ENCODE results near the gene ELMO1. TPM values are rescaled to one million over a fixed set of nuclear protein-coding genes. Genes with fewer than 3 reads are reported as not detected.

Gene ELMO1
- total and polyA plus RNA-seq, 2 experiments from 2014 or later, result 6.5 to 24.9 TPM

DNA sequence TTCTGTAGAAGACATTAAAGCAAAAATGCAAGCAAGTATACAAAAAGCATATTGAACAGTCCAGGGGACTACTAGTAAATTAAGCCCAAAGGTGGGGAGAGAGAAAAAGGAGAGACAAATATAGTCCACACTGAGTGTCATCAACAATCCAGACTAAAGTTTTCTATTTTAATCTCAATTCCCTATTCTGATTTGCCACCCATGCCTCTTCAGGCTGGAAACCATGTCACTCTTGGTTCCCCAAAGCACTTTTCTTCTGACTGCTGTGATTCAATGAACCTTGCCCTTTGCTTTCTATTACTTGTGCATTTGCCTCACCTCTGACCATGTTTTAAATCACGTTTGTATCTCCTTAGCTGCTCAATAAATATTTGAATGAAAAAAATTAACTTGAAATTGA, 629.0 kb downstream of the ELMO1 start (continued):
- TF ChIP-seq, protein P1, sequence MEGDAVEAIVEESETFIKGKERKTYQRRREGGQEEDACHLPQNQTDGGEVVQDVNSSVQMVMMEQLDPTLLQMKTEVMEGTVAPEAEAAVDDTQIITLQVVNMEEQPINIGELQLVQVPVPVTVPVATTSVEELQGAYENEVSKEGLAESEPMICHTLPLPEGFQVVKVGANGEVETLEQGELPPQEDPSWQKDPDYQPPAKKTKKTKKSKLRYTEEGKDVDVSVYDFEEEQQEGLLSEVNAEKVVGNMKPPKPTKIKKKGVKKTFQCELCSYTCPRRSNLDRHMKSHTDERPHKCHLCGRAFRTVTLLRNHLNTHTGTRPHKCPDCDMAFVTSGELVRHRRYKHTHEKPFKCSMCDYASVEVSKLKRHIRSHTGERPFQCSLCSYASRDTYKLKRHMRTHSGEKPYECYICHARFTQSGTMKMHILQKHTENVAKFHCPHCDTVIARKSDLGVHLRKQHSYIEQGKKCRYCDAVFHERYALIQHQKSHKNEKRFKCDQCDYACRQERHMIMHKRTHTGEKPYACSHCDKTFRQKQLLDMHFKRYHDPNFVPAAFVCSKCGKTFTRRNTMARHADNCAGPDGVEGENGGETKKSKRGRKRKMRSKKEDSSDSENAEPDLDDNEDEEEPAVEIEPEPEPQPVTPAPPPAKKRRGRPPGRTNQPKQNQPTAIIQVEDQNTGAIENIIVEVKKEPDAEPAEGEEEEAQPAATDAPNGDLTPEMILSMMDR (conservative IDR thresholded peaks at IDR 0.05; ENCODE audit: low read depth in 2 of 2), result no peak
- TF ChIP-seq JUNB (IDR thresholded peaks at IDR 0.05; ENCODE audit: unreplicated experiment), result no peak

DNA sequence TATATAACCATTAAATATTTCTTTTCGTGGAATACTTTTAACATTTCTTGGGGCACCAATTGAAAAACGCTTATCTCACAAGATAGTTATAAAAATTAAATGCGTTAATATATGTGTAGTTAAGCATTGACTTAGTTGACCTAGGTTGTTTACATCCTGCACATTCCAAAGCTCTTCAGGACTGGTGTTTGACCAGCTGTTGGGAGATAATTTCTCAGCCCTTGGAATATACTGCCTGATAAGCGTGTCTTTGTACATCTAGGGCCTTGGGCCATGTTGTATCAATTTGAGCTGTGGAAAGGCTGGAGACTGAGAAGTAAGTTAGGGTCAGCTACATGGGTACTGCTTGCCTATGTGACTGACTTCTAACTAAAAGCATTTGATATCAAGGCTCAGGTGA, 634.4 kb downstream of the ELMO1 start:
- H3K9me2 ChIP-seq (ENCODE audit: insufficient read depth), result peaks cover 3% of the 10 kb centered on the region; the same call in 1 of the 2 replicates
- no peaks in the 10 kb centered on the region for H3F3A ChIP-seq (replicated peaks; ENCODE audit: low read depth)
- no peaks in the 10 kb centered on the region for H3K79me2 ChIP-seq (replicated peaks; ENCODE audit: insufficient read depth)
- no peak overlapping the region for H3K4me2 ChIP-seq
- Mint-ChIP-seq H3K27me3 (ENCODE audit: insufficient read depth, low read depth, poor library complexity) (no peaks in the 10 kb centered on the region), H3K9me3 (no peaks in the 10 kb centered on the region), H3K4me3 (no peak overlapping the region), H3K36me3 (ENCODE audit: low read depth) (no peaks in the 10 kb centered on the region), H3K27ac (no peak overlapping the region), H3K4me1 (no peaks in the 10 kb centered on the region)
- H3K36me3 ChIP-seq (ENCODE audit: insufficient read depth), result no peaks in the 10 kb centered on the region
- H3K4me1 ChIP-seq (ENCODE audit: insufficient read depth), result no peaks in the 10 kb centered on the region
- TF ChIP-seq STAT1 (IDR thresholded peaks at IDR 0.05; ENCODE audit: unreplicated experiment) (no peak), ZNF114 (CRISPR knock-in tag; IDR thresholded peaks at IDR 0.05) (no peak)
- TF ChIP-seq, protein P2, sequence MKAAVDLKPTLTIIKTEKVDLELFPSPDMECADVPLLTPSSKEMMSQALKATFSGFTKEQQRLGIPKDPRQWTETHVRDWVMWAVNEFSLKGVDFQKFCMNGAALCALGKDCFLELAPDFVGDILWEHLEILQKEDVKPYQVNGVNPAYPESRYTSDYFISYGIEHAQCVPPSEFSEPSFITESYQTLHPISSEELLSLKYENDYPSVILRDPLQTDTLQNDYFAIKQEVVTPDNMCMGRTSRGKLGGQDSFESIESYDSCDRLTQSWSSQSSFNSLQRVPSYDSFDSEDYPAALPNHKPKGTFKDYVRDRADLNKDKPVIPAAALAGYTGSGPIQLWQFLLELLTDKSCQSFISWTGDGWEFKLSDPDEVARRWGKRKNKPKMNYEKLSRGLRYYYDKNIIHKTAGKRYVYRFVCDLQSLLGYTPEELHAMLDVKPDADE (IDR thresholded peaks at IDR 0.05), result no peak
- TF ChIP-seq, protein P3, sequence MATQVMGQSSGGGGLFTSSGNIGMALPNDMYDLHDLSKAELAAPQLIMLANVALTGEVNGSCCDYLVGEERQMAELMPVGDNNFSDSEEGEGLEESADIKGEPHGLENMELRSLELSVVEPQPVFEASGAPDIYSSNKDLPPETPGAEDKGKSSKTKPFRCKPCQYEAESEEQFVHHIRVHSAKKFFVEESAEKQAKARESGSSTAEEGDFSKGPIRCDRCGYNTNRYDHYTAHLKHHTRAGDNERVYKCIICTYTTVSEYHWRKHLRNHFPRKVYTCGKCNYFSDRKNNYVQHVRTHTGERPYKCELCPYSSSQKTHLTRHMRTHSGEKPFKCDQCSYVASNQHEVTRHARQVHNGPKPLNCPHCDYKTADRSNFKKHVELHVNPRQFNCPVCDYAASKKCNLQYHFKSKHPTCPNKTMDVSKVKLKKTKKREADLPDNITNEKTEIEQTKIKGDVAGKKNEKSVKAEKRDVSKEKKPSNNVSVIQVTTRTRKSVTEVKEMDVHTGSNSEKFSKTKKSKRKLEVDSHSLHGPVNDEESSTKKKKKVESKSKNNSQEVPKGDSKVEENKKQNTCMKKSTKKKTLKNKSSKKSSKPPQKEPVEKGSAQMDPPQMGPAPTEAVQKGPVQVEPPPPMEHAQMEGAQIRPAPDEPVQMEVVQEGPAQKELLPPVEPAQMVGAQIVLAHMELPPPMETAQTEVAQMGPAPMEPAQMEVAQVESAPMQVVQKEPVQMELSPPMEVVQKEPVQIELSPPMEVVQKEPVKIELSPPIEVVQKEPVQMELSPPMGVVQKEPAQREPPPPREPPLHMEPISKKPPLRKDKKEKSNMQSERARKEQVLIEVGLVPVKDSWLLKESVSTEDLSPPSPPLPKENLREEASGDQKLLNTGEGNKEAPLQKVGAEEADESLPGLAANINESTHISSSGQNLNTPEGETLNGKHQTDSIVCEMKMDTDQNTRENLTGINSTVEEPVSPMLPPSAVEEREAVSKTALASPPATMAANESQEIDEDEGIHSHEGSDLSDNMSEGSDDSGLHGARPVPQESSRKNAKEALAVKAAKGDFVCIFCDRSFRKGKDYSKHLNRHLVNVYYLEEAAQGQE (IDR thresholded peaks at IDR 0.05; ENCODE audit: unreplicated experiment), result no peak
- H3K27ac ChIP-seq (ENCODE audit: low read depth), result no peak overlapping the region
- ATAC-seq (no peak), DNase-seq (ENCODE audit: low spot score) (no peak)
- no peaks in the 10 kb centered on the region for H4K20me1 ChIP-seq (replicated peaks; ENCODE audit: insufficient read depth)
- H3K27me3 ChIP-seq (ENCODE audit: insufficient read depth), result no peaks in the 10 kb centered on the region
- no peak overlapping the region for H3K4me3 ChIP-seq
- H2AFZ ChIP-seq, result no peak overlapping the region

DNA sequence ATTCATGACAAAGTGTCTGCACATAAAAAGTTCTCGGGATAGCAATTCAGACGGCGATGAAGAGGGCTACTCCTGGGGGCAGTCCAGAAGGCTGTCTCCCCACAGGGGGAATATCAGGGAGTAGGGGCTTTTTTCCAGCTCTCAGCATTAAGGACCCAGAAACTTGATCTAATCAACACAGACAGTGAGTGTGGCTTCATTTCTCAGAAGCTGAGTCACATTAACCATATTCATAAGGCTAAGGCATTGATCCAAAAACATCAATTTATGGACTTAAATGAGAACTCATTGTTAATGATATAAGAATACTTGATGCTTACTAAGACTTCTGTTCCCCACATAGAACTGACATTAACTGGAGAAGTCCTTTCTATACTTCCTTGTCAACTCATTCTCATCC, 636.9 kb downstream of the ELMO1 start:
- ATAC-seq, result no peak
- H3K79me2 ChIP-seq (replicated peaks; ENCODE audit: insufficient read depth), result no peaks in the 10 kb centered on the region
- no peak for TF ChIP-seq NANOG (IDR thresholded peaks at IDR 0.05; ENCODE audit: borderline replicate concordance)
- TF ChIP-seq POLR2AphosphoS5 (IDR thresholded peaks at IDR 0.05; ENCODE audit: low read depth), result no peak
- TF ChIP-seq, protein P1 (conservative IDR thresholded peaks at IDR 0.05; ENCODE audit: low read depth in 2 of 2), result no peak
- no peak for TF ChIP-seq CREB1 (CRISPR knock-in tag; IDR thresholded peaks at IDR 0.05; ENCODE audit: low read depth)
- TF ChIP-seq STAT1 (IDR thresholded peaks at IDR 0.05; ENCODE audit: unreplicated experiment), result no peak

More for the DNA sequence above, 636.9 kb downstream of the ELMO1 start:
- no peak overlapping the region for H3K27ac Mint-ChIP-seq
- no peaks in the 10 kb centered on the region for H4K20me1 ChIP-seq (replicated peaks; ENCODE audit: insufficient read depth)
- H3K27me3 Mint-ChIP-seq (ENCODE audit: insufficient read depth, low read depth, poor library complexity), result no peaks in the 10 kb centered on the region
- no peak overlapping the region for H3K4me3 ChIP-seq
- no peaks in the 10 kb centered on the region for H3F3A ChIP-seq (replicated peaks; ENCODE audit: low read depth)
- H3K27ac ChIP-seq (ENCODE audit: low read depth), result no peak overlapping the region
- peaks cover 3% of the 10 kb centered on the region; the same call in 1 of the 2 replicates for H3K9me2 ChIP-seq (ENCODE audit: insufficient read depth)
- no peak for DNase-seq (ENCODE audit: low spot score)
- H3K4me2 ChIP-seq, result no peak overlapping the region
- H2AFZ ChIP-seq, result no peak overlapping the region
- no peaks in the 10 kb centered on the region for H3K4me1 Mint-ChIP-seq
- no peaks in the 10 kb centered on the region for H3K36me3 Mint-ChIP-seq (ENCODE audit: low read depth)
- no peaks in the 10 kb centered on the region for H3K27me3 ChIP-seq (ENCODE audit: insufficient read depth)
- H3K4me3 Mint-ChIP-seq, result no peak overlapping the region
- no peaks in the 10 kb centered on the region for H3K36me3 ChIP-seq (ENCODE audit: insufficient read depth)
- H3K4me1 ChIP-seq (ENCODE audit: insufficient read depth), result no peaks in the 10 kb centered on the region
- H3K9me3 Mint-ChIP-seq, result no peaks in the 10 kb centered on the region; the same call in 2 of the 3 replicates

Measured in GM23338 (cell line).